NAMALWA (cell line): Measurements from ENCODE around the gene RPS6KA4.

Source experiments
- DNase-seq: peaks from one replicate; pipeline ENCODE4 v3.0.0-alpha.2; 2015; ENCODE audit warnings: low spot score

RPS6KA4 gene

DNA sequence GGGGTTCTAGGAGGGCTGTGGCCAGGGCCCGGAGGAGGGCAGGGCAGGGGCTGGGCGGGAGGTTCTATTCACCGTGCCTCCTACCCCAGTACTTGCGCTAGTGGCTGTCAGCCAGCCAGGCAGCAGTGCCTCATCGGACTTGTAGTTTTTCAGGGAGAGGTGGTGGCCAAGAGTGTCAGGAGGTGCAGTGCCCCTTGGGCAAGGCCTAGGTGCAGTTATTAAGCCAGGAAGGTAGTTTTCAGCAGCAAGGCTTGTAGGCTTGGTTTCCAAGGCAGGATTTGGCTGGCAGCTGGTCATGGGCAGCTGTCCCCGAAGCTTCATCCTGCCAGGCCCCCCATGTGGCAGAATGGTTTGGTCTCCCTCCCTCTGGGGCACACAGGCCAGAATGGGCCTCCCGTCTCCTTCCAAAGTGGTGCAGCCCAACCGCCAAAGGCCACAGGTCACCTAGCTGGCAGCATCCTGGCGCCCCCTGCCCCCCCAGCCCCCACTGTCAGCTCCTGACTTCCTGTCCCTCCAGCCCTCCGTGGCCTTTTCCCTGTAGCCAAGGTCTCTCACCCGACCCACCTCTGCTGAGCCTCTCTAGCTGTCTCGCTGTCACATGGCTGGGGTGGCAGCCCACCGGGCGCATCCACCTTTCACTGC, 10.5 kb upstream of the RPS6KA4 start:
- no peak for DNase-seq

DNA sequence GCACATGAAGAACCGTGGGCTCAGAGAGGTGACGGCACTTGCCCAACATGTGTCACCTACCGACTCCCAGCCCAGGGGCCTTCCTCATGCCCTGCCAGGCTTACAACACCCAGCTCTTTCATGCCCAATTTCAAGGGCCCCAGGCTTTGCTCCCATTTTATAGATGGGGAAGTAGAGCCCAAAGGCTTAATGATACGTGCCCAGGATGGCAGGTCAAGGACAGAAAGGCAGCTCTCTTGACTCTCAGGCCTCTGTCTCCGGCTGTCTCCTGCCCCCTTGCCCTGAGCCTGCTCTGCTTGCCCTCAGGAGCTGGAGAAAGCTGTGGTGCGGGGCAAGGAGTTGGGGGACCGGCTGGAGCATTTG, 10.0 kb upstream of the RPS6KA4 start:
- DNase-seq, result no peak

DNA sequence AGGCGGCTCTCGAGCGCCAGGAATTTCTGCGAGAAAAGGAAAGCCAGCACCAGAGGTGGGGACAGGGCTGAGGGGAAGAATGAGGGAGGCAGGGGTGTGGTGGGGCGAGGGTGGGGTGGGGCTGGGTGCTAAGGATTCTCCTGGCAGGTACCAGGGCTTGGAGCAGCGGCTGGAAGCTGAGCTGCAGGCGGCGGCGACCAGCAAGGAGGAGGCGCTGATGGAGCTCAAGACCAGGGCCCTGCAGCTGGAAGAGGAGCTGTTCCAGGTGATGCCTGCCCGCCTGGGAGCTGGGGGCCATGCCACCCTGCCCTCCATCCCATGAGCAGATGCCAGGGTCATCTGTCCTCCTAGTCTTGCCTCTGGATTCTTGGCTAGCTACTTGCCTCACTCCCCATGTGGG, 9.6 kb upstream of the RPS6KA4 start:
- DNase-seq, result no peak

DNA sequence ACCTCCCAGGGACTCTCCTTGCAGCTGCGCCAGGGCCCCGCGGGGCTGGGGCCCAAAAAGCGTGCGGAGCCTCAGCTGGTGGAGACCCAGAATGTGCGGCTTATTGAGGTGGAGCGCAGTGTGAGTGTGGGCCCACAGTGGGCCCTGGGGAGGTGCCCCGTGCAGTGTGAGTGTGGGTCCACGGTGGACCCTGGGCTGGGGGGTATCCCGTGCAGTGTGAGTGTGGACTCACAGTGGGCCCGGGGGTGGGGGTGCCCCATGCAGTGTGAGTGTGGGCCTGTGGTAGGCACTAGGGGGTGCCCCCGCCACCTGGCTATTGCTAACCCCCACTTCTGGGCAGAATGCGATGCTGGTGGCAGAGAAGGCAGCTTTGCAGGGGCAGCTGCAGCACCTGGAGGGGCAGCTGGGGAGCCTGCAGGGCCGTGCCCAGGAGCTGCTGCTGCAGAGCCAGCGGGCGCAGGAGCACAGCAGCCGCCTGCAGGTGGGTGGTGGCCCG, 7.8 kb upstream of the RPS6KA4 start:
- no peak for DNase-seq

DNA sequence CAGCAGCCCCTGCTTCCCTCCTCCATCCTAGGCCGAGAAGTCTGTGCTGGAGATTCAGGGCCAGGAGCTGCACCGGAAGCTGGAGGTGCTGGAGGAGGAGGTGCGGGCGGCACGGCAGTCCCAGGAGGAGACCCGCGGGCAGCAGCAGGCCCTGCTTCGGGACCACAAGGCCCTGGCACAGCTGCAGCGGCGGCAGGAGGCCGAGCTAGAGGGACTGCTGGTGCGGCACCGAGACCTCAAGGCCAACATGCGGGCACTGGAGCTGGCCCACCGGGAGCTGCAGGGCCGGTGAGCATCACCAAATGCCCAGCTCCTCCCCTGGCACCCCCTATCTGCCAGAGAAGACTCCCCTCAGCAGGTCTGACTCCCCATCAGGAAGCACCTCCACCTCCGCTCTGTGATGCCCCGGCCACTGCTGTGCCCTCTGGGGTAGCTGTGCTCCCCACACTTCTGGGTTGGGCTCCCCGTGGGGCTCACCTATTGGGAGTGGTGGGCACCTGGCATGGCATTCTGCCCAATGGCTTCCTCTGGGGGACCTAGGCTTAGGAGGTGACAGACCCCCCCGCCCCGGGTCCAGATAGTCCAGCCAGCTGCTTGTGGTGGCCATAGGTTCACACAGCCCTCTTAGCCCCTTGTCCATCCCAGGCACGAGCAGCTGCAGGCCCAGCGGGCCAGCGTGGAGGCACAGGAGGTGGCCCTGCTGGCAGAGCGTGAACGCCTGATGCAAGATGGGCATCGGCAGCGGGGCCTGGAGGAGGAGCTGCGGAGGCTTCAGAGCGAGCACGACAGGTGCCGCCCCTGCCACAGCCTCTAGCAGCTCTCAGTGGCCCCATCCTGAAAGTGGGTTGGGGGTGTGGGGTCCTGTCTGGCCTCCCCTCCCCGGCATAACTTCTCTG, 6.6 kb upstream of the RPS6KA4 start:
- DNase-seq, result no peak

DNA sequence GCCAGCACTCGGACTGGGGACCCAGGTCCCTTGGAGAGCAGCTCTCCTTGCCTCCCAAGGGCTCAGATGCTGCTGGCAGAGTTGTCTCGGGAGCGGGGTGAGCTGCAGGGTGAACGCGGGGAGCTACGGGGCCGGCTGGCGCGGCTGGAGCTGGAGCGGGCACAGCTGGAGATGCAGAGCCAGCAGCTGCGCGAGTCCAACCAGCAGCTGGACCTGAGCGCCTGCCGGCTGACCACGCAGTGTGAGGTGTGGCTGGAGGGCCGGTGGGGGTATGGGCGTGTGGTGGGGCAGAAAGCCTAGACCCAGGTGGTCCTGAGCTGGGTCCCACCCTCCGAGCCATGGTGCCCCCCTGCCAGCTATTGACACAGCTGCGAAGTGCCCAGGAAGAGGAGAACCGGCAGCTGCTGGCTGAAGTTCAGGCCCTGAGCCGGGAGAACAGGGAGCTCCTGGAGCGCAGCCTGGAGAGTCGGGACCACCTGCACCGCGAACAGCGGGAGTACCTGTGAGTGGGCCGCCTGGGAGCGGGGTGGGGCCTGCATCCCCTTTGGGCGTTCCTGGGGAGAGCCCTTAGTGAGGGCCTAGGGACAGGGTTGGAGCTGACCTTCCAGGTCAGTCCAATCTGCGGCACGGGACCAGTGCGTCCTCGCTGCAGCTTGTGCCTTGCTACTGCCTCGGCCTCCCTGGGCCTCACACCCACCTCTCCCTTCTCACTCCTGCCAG, 5.8 kb upstream of the RPS6KA4 start:
- DNase-seq, result no peak

DNA sequence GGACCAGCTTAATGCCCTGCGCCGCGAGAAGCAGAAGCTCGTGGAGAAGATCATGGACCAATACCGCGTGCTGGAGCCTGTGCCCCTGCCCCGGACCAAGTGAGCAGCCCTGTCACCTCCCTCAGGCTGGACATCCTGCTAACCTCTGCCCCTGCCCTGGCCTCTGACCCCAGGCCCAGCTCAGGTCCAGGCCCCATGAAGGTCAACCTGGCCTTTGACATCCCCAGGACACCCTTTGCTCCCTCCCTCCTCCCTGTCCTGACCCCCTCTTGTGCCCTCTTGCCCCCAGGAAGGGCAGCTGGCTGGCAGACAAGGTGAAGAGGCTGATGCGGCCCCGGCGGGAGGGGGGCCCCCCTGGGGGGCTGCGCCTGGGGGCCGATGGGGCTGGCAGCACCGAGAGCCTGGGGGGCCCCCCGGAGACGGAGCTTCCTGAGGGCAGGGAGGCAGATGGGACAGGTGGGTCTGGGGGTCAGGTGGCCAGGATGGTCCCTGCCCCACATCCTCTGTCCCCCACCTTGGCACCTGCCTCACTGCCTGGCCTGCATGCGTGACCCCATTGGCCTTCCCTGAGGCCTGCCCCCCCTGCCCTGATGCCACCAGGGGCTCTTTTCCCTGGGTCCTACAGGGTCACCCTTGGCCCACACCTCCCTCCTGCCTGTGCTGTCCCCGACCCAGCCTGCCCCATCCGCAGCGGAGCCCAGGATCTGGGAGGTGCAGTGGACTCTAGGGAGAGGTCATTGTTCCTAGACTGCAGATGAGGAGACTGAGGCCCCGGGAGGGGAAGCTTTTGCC, 5.1 kb upstream of the RPS6KA4 start:
- no peak for DNase-seq

DNA sequence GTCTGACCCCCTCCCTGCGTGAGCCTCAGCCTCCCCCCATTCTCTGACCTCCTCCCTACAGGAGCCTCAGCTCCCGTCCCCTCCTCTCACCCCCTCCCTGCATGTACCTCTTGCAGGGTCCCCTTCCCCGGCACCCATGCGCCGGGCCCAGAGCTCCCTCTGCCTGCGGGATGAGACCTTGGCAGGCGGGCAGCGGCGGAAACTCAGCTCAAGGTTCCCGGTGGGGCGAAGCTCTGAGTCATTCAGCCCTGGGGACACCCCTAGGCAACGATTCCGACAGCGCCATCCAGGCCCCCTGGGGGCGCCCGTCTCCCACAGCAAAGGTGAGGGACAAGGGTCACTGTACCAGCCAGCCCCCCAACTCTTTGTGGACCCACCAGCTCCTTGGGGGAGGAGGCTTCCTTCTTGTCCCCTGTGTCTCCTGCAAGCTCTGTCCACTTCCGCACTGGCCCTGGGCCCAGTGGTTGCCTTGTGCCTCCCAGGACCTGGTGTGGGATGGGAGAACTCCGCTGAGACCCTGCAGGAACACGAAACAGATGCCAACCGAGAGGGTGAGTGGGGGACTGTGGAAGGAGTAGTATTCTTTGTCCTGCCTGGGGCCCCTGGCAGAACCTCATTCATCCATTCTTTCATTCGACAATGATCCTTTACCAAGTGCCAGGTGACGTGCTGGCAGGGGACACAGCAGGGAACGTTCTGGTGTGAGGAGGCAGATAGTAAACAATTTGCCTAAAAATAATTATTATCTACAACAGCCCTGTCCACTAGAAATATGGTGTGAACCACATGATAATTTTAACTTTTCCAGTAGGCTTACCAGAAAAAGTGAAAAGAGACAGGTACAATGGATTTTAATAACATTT, 3.7 kb upstream of the RPS6KA4 start:
- peak; percentile 62 for DNase-seq

DNA sequence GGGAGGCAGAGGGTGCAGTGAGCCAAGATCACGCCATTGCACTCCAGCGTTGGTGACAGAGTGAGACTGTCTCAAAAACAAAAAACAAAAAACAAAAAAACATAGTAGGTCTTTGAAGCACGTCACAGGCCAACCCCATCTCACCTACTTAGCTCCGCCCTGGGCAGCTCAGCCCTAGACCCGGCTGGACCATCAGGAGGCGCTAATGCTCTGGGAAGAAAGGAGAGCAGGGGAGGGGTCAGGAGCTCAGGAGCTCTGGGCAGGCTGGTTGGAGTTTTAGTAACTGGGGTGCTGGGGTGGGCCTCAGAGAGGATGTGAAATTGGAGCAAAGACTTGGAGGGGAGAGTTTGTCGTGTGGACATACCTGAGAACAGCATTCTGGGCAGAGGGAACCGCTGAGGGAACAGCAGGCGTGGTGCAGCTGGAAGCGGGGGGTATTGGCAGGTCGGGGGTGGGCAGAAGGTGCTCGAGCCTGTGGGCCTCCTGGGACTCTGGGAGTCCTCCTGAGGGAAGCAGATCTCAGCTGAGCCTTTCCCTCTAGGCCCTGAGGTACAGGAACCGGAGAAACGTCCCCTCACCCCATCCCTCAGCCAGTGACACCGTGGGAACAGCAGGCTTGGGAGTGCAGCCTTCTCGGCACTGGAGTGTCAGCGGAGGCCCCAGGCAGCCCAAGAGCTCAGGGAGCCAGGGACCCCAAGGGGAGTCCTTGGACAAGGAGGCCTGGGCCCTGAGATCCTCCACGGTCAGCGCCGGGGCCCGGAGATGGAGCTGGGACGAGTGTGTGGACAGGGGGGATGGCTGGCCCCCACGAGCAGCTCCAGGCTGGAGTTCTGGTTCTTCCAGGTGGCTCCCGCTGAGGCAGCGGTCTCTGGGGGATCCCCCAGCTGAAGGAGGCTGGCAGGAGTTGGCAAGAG, 2.2 kb upstream of the RPS6KA4 start:
- peak; percentile 88 for DNase-seq

DNA sequence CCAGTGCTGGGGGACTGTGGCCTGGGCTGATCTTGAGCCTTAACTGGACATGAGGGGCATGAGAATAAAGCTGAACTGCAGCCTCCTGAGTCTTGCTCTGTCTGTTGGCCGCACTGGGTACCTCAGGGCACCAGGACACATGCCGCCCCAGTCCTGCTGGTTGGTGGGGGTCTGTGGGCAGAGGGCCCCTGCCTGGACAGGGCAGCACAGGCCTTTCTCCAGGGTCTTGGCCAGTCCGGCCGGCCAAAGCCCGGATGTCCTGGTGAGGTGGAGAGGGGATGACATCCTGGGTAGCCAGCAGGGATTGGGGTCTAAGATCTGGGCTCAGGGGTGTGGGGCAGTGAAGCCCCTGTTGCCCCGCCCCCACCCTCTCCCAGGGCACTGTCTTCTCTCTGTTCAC, 1.5 kb upstream of the RPS6KA4 start:
- no peak for DNase-seq

DNA sequence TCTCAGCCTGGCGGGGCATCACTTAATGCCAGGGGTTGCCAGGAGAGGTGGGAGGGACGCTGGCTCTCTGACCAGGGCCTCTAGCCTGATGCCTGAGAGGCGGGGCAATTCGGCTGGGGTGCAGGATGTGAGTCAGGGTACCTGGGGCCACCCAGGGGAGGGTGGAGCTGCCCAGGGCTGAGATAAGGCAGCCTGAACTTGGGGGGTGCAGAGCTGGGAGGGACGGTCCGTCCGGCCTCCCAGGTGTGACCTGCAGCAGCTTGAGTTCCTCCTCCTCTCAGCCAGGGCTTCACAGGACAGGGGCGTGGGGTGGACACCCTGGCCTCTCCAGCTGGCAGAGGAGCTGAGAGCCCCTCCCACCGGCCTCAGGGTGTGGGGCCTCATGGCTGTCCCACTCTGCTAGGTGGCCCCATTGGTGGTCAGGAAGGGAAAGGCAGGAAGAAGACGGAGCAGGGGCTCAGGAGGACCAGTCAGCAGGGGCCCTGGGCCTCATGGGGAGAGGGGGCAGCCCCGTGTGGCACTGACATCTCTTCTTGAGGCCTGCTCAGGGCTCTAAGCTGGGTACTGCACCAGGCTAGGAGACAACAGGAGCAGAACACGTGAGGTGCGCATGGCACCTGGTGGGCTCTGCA, 942 bp upstream of the RPS6KA4 start:
- DNase-seq, result no peak

DNA sequence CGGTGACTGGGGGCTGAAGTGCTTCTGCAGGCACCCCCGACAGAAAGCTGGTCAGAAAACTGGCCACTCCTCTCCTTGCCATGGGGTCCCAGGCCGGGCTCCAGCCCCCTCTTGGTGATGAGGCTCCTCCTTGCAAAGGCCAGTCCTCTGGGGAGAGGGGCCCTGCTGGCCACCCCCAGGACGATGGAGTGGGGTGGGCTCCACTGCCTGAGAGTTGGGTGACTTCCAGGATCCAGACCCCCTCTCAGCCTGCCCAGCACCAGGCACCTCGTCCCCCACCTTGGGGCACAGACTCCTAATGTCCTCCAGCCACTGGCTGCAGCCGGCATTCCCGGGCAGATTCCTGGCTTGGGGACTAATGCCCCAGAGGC, 441 bp upstream of the RPS6KA4 start:
- no peak for DNase-seq

DNA sequence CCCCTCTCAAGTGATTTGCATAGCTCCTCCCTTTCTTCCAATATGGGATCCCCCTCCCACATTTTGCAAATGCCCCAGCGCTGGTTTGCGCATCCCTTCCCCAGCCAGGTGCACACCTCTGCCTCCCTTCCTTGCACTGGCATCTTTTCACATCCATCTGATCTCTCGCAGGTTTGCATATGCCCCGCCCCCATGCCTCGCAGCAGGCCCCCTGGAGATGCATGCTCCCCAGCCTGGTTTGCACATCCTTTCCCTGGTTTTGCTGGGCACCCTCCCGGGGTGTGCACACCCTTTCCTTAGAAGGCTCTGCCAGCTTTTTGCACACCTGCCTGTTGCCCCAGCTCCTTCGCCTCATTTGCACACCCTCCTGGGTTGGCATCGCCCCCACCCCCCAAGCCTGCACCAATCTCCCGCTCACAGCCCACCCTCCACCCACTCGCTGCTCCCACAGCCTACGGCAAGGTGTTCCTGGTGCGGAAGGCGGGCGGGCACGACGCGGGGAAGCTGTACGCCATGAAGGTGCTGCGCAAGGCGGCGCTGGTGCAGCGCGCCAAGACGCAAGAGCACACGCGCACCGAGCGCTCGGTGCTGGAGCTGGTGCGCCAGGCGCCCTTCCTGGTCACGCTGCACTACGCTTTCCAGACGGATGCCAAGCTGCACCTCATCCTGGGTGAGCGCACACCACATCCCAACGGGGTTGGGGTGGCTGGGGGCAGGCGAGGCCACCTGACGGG, 917 bp downstream of the RPS6KA4 start:
- no peak for DNase-seq

DNA sequence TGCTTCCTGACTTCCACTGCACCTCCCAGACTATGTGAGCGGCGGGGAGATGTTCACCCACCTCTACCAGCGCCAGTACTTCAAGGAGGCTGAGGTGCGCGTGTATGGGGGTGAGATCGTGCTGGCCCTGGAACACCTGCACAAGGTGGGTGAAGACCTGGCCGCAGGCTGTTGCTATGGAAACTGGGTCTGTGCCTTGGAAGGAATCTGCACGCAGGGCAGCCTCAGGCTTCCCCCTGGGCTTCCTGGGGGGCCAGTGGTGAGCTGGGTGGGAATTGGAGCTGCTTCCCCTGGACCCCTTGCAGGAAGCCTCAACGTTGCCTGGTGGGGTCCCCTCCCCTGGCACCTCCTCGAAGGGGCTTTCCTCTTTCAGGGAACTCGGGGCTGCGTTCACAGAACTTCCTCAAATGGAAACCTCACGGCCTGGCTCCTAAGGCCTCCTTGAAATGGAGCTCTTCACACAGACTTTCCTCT, 1.5 kb downstream of the RPS6KA4 start:
- DNase-seq, result no peak

DNA sequence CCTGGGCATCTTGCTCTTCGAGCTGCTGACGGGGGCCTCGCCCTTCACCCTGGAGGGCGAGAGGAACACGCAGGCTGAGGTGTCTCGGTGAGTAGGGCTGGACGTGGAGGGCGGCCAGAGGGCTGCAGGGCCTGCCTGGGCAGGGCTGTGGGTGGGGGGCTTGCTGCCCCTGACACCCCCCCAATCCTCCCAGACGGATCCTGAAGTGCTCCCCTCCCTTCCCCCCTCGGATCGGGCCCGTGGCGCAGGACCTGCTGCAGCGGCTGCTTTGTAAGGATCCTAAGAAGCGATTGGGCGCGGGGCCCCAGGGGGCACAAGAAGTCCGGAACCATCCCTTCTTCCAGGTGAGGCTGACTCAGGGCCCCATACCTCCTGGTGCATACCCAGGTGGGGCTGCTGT, 2.7 kb downstream of the RPS6KA4 start:
- no peak for DNase-seq

DNA sequence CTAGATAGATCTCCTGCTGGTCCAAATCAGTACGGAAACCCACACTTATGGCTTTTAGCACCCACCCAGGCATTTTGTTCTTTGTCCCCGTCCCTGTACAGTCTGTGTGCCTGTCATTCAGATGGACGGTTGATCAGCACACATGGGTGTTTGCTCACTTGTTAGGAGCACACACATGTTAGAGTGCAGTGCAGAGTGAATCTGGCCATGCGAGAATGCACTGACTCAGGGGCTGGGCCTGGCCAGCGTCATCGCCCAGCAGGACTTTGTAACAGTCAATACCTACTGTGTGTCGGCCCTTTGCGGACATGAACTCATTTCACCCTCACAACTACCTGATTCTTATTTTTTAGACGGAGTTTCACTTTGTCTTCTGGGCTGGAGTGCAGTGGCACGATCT, 3.4 kb downstream of the RPS6KA4 start:
- no peak for DNase-seq

DNA sequence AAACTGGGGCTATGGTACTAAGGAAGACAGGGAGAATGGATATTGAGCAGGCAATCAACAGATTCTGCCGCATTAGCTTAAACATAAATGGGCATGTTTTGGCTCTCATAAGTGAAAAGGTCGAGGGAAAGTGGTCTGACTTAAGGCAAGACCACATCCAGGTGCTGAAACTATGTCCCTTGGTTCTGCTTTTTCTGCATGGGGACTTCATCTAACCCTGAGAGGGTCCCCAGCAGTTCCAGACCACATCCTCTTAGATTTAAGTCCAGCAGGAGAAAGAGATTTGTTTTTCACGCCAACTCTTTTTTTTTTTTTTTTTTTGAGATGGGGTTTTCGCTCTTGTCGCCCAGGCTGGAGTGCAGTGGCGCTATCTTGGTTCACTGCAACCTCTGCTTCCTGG, 5.5 kb downstream of the RPS6KA4 start:
- DNase-seq, result no peak

DNA sequence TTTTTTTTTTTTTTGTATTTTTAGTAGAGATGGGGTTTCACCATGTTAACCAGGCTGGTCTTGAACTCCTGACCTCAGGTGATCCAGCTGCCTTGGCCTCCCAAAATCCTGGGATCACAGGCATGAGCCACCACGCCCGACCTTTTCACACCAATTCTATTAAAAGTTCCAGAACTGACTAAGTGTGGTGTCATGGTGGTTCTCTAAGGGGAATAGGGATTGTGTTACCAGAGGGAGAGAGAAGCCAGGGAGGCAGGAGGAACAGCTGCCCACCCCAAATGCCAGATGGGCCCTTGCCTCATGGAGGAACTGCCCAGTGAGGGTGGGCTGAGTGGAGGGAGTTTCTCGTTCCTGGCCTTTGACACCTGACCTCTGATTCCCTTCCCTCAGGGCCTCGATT, 5.9 kb downstream of the RPS6KA4 start:
- no peak for DNase-seq

DNA sequence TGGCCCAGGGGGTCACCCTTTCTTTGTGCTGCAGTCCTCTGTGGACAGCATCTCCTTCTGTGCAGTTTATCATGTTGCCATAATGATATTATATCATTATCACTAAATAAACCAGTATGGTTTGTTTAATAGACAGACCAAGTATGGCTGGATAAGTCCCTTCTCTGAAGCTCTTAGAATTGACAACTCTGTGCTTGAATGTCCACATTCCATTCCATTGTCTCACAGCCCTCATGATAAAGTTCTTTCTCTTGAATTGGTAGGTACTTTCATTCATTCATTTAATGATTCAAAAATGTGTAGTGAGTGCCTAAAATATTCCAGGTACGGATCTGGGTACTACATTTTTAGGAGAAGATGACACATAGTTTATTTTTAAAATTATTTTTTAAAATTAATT, 7.8 kb downstream of the RPS6KA4 start:
- no peak for DNase-seq
